ENCODE data around the gene PEG3.

The PEG3 gene

GRCh38 chr19:56838909-56839651 lies 1.4 kb downstream of the PEG3 start:
- DNase-seq, result no peak

- DNase-seq, result no peak
These were observed 2.3 kb downstream of the PEG3 start for GRCh38 chr19:56838024-56838908.

- DNase-seq, result no peak
These were observed 3.0 kb downstream of the PEG3 start for GRCh38 chr19:56837492-56838023.

GRCh38 chr19:56837004-56837403 lies 3.5 kb downstream of the PEG3 start:
- DNase-seq, result no peak

- DNase-seq, result no peak
These were observed 4.5 kb downstream of the PEG3 start for GRCh38 chr19:56836059-56836458.

GRCh38 chr19:56835401-56835800 lies 5.1 kb downstream of the PEG3 start:
- no peak for DNase-seq

GRCh38 chr19:56834564-56835375 lies 5.8 kb downstream of the PEG3 start:
- DNase-seq, result no peak

- DNase-seq, result no peak
These were observed 8.1 kb downstream of the PEG3 start for GRCh38 chr19:56832352-56832928.

GRCh38 chr19:56831255-56831654 lies 9.3 kb downstream of the PEG3 start:
- no peak for DNase-seq

GRCh38 chr19:56829596-56829995 lies 10.9 kb downstream of the PEG3 start:
- DNase-seq, result no peak

GRCh38 chr19:56827708-56828107 lies 12.8 kb downstream of the PEG3 start:
- no peak for DNase-seq

GRCh38 chr19:56823956-56824355 lies 16.6 kb downstream of the PEG3 start:
- DNase-seq, result no peak

- DNase-seq, result no peak
These were observed 17.1 kb downstream of the PEG3 start for GRCh38 chr19:56823417-56823816.

GRCh38 chr19:56822755-56823154 lies 17.8 kb downstream of the PEG3 start:
- DNase-seq, result no peak

GRCh38 chr19:56821675-56822074 lies 18.9 kb downstream of the PEG3 start:
- DNase-seq, result no peak

GRCh38 chr19:56821209-56821608 lies 19.3 kb downstream of the PEG3 start:
- DNase-seq, result no peak

GRCh38 chr19:56819166-56819565 lies 21.4 kb downstream of the PEG3 start:
- DNase-seq, result no peak

GRCh38 chr19:56814656-56815055 lies 25.9 kb downstream of the PEG3 start:
- no peak for DNase-seq

GRCh38 chr19:56813531-56813930 lies 27.0 kb downstream of the PEG3 start:
- no peak for DNase-seq

GRCh38 chr19:56811480-56811879 lies 29.0 kb downstream of the PEG3 start:
- DNase-seq, result no peak

- no peak for DNase-seq
These were observed 30.3 kb downstream of the PEG3 start for GRCh38 chr19:56810260-56810659.

- DNase-seq, result no peak
These were observed 31.7 kb downstream of the PEG3 start for GRCh38 chr19:56808717-56809392.

Measured in NCI-H1436 treated with DMSO at 0.1 percent for 48 hours (cell line).